Loucy (cell line): ENCODE measurements around the gene RALA.

Experiments used
- H2AFZ ChIP-seq: fragments of 200-600 bp; sonication (generic); 2 replicates; pipeline ENCODE4 v1.6.0; 2016; ENCODE audit warnings: antibody characterized with exemption, mild to moderate bottlenecking, low read length, moderate library complexity
- H3F3A ChIP-seq: fragments of 200-600 bp; 2 replicates; pipeline ENCODE4 v1.6.0; 2016; ENCODE audit warnings: antibody characterized with exemption, low read depth, mild to moderate bottlenecking
- H3K27me3 ChIP-seq: fragments of 200-600 bp; sonication (generic); 2 replicates; pipeline ENCODE4 v1.6.1; 2014; ENCODE audit warnings: low read length, mild to moderate bottlenecking; ENCODE audit not compliant: insufficient read depth, poor library complexity, severe bottlenecking
- H3K36me3 ChIP-seq: fragments of 200-600 bp; sonication (generic); 2 replicates; pipeline ENCODE4 v1.6.1; 2016; ENCODE audit warnings: low read length; ENCODE audit not compliant: insufficient read depth
- H3K4me1 ChIP-seq: fragments of 200-600 bp; sonication (generic); 2 replicates; pipeline ENCODE4 v1.5.1; 2014; ENCODE audit warnings: low read length, mild to moderate bottlenecking; ENCODE audit not compliant: insufficient read depth, poor library complexity, severe bottlenecking
- H3K4me2 ChIP-seq: fragments of 200-600 bp; sonication (generic); 2 replicates; pipeline ENCODE4 v1.6.0; 2014; ENCODE audit warnings: antibody characterized with exemption, low read length, low read depth, mild to moderate bottlenecking; ENCODE audit not compliant: poor library complexity, severe bottlenecking
- H3K4me3 ChIP-seq: fragments of 200-600 bp; sonication (generic); 2 replicates; pipeline ENCODE4 v1.5.1; 2014; ENCODE audit warnings: low read length, mild to moderate bottlenecking, mixed read lengths; ENCODE audit not compliant: poor library complexity, severe bottlenecking
- H3K79me2 ChIP-seq: fragments of 200-600 bp; sonication (generic); 2 replicates; pipeline ENCODE4 v1.6.1; 2014; ENCODE audit warnings: low read length; ENCODE audit not compliant: insufficient read depth
- H3K9ac ChIP-seq: fragments of 200-600 bp; sonication (generic); 2 replicates; pipeline ENCODE4 v1.6.0; 2014; ENCODE audit warnings: mild to moderate bottlenecking, low read depth, low read length, moderate library complexity; ENCODE audit not compliant: poor library complexity, severe bottlenecking
- H3K9me2 ChIP-seq: fragments of 200-600 bp; sonication (generic); replicated peaks from 2 replicates; pipeline ENCODE4 v1.6.1; 2016; ENCODE audit warnings: low read depth, low read length, mixed read lengths
- H3K9me3 ChIP-seq: fragments of 200-600 bp; sonication (generic); 2 replicates; pipeline ENCODE4 v1.6.1; 2014; ENCODE audit warnings: mild to moderate bottlenecking, antibody characterized with exemption, low read length, low read depth; ENCODE audit not compliant: insufficient read depth
- H4K20me1 ChIP-seq: fragments of 200-600 bp; sonication (generic); 2 replicates; pipeline ENCODE4 v1.6.0; 2014; ENCODE audit warnings: antibody characterized with exemption, low read length, mild to moderate bottlenecking; ENCODE audit not compliant: insufficient read depth, poor library complexity, severe bottlenecking
- EZH2phosphoT487 ChIP-seq: fragments of 200-600 bp; IDR thresholded peaks from 2 replicates; pipeline ENCODE4 v1.6.1; 2018; ENCODE audit warnings: antibody characterized with exemption, mild to moderate bottlenecking, moderate library complexity, borderline replicate concordance
- TF ChIP-seq, protein P1 (sequence below): fragments of 200-600 bp; sonication (generic); conservative IDR thresholded peaks from 2 replicates; pipeline ENCODE4 v1.5.1; 2014; ENCODE audit warnings: mild to moderate bottlenecking, antibody characterized with exemption, low read length

RALA gene

DNA sequence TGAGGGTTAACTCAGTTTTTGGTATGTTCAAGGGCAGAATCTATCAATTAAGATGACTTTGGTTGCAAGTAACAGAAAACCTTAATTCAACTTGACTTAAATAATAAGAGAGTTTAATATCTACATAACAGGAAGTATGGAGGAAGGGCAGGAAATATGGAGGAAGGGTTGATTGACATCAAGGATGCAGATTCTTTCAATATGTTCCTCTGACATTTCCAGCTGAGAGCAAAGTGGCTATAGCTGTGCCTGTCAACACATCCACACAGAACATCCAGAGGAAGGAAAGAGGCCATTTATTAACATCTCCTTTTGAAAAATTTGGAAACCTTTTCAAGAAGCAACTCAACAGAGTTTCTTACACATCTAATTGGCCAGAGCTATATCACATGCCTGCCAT, 19.4 kb upstream of the RALA start:
- Histone ChIP-seq H3K9me2 (no peaks in the 10 kb centered on the region), H4K20me1 (no peaks in the 10 kb centered on the region), H3F3A (no peaks in the 10 kb centered on the region), H3K4me1 (peaks cover 13% of the 10 kb centered on the region), H3K9ac (no peak overlapping the region), H2AFZ (no peak overlapping the region), H3K4me3 (no peak overlapping the region), H3K79me2 (no peaks in the 10 kb centered on the region), H3K36me3 (no peaks in the 10 kb centered on the region), H3K9me3 (no peaks in the 10 kb centered on the region), H3K27me3 (no peaks in the 10 kb centered on the region), H3K4me2 (no peak overlapping the region)
- no peak for TF ChIP-seq EZH2phosphoT487
- TF ChIP-seq, protein P1, sequence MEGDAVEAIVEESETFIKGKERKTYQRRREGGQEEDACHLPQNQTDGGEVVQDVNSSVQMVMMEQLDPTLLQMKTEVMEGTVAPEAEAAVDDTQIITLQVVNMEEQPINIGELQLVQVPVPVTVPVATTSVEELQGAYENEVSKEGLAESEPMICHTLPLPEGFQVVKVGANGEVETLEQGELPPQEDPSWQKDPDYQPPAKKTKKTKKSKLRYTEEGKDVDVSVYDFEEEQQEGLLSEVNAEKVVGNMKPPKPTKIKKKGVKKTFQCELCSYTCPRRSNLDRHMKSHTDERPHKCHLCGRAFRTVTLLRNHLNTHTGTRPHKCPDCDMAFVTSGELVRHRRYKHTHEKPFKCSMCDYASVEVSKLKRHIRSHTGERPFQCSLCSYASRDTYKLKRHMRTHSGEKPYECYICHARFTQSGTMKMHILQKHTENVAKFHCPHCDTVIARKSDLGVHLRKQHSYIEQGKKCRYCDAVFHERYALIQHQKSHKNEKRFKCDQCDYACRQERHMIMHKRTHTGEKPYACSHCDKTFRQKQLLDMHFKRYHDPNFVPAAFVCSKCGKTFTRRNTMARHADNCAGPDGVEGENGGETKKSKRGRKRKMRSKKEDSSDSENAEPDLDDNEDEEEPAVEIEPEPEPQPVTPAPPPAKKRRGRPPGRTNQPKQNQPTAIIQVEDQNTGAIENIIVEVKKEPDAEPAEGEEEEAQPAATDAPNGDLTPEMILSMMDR = no peak

GRCh38 chr7:39605087-39605486, 18.3 kb upstream of the RALA start:
- H3K36me3 ChIP-seq = no peaks in the 10 kb centered on the region
- no peaks in the 10 kb centered on the region for H3K27me3 ChIP-seq
- H3K9ac ChIP-seq = no peak overlapping the region
- no peak overlapping the region for H2AFZ ChIP-seq
- H3K79me2 ChIP-seq = no peaks in the 10 kb centered on the region
- TF ChIP-seq, protein P1 = no peak
- no peak for TF ChIP-seq EZH2phosphoT487
- peaks cover 16% of the 10 kb centered on the region for H3K4me1 ChIP-seq
- H3K9me2 ChIP-seq = no peaks in the 10 kb centered on the region
- H3F3A ChIP-seq = no peaks in the 10 kb centered on the region
- no peak overlapping the region for H3K4me2 ChIP-seq
- no peak overlapping the region for H3K4me3 ChIP-seq
- no peaks in the 10 kb centered on the region for H4K20me1 ChIP-seq
- no peaks in the 10 kb centered on the region for H3K9me3 ChIP-seq

GRCh38 chr7:39606352-39606751, 17.0 kb upstream of the RALA start:
- no peaks in the 10 kb centered on the region for H3K79me2 ChIP-seq
- no peaks in the 10 kb centered on the region for H3F3A ChIP-seq
- H3K4me1 ChIP-seq = peaks cover 16% of the 10 kb centered on the region
- no peaks in the 10 kb centered on the region for H3K36me3 ChIP-seq
- H3K9me2 ChIP-seq = no peaks in the 10 kb centered on the region
- H3K4me3 ChIP-seq = no peak overlapping the region
- H2AFZ ChIP-seq = no peak overlapping the region
- H3K4me2 ChIP-seq = no peak overlapping the region
- H3K9me3 ChIP-seq = no peaks in the 10 kb centered on the region
- TF ChIP-seq EZH2phosphoT487 = no peak
- H3K27me3 ChIP-seq = no peaks in the 10 kb centered on the region
- H4K20me1 ChIP-seq = no peaks in the 10 kb centered on the region
- H3K9ac ChIP-seq = no peak overlapping the region

DNA sequence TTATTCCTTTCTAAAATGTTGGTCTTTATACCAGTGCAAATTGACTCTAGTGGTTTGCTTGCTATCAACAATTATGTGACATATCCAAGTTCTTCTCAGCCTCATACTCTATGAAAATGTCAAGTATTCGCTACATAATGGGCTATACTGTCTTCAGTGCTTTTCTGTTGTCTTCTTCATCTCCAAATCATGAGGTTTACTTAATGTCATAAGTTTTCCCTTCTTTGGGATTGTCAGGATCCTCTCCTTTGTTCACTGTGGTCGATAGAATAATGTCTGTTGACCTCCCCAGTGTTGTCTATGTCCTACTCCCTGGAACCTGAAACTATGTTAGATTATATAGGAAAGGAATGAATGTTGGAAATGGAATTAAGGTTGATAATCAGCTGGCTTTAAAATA, 16.4 kb upstream of the RALA start:
- Histone ChIP-seq H3K79me2 (no peaks in the 10 kb centered on the region), H4K20me1 (no peaks in the 10 kb centered on the region), H2AFZ (no peak overlapping the region), H3K27me3 (no peaks in the 10 kb centered on the region), H3K36me3 (no peaks in the 10 kb centered on the region), H3K4me3 (no peak overlapping the region), H3K4me1 (peaks cover 16% of the 10 kb centered on the region), H3K9me3 (no peaks in the 10 kb centered on the region), H3K4me2 (no peak overlapping the region), H3F3A (no peaks in the 10 kb centered on the region), H3K9me2 (no peaks in the 10 kb centered on the region), H3K9ac (no peak overlapping the region)
- TF ChIP-seq, protein P1 = no peak
- no peak for TF ChIP-seq EZH2phosphoT487
